NT2/D1 (cell line): Measurements from ENCODE around the gene UBE3C.

Source experiments
- SUZ12 ChIP-seq: IDR thresholded peaks from 2 replicates; pipeline ENCODE4 v1.6.1; 2011; ENCODE audit not compliant: insufficient read length, insufficient read depth; ENCODE audit errors: extremely low read depth
- YY1 ChIP-seq: IDR thresholded peaks from 2 replicates; pipeline ENCODE4 v1.6.1; 2011; ENCODE audit not compliant: insufficient read length, insufficient read depth
- ZNF274 ChIP-seq: IDR thresholded peaks from 2 replicates; pipeline ENCODE4 v1.6.1; 2011; ENCODE audit warnings: mild to moderate bottlenecking, low read depth, low read length

DNA sequence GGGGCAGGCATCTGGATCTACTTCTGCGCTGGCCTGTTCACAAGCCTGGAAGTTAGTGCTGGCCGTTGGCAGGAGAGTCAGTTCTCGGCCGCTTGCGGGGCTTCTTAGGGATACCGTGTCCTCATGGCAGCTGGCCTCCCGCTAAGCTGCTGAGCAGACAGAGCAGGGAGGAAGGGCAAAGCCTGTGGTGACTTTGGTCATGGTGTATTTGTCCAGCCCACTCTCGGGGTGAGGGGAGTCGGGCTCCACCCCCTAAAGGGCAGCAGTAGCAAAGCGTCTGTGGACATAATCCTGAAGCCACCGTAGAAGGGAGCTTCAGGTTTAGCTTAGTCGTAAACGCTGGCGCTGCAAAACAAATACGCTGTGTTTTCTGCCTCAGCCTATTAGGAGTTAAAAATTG lies 12.2 kb downstream of the UBE3C start:
- no peak for TF ChIP-seq SUZ12
- TF ChIP-seq ZNF274 = no peak
- no peak for TF ChIP-seq YY1
